K562 (cell line): ENCODE results near the gene RANBP3. TPM values are rescaled to one million over a fixed set of nuclear protein-coding genes. Genes with fewer than 3 reads are reported as not detected.

ENCODE experiments used
- ATAC-seq: fragments of 200-7000 bp; cut with Tn5 transposase; 3 replicates; pipeline ENCODE4 v1.9.1; 2020; ENCODE audit warnings: moderate library complexity
- BruUV-seq: library from RNA; stranded (reverse); fragments of 400-500 nt; replicated peaks from 2 replicates; lab custom pipeline; 2021; lab: Mats Ljungman, UMichigan
- CTCF ChIA-PET: fragments of 300-600 bp; formaldehyde crosslinking; extraction: SDS; loops from one replicate; lab custom pipeline; 2021; ENCODE audit warnings: low intra/inter-chr PET ratio; lab: Yijun Ruan, JAX
- POLR2A ChIA-PET: fragments of 300-600, 350-650 bp; sonication (Branson Sonifier 250); formaldehyde crosslinking; extraction: SDS; loops from one replicate; lab custom pipeline; 2021; ENCODE audit warnings: antibody characterized with exemption, inconsistent platforms; lab: Yijun Ruan, JAX
- DNase-seq, 4 experiments: peaks; one replicate each; pipeline versions ENCODE4 v3.0.0 to v3.0.0-alpha.2; 2011 to 2018; ENCODE audit warnings: low spot score in 3 of 4, mixed read lengths in 3 of 4; ENCODE audit errors: extremely low read depth in 1 of 4
- FAIRE-seq: peaks from 2 replicates; lab custom pipeline; 2011; peaks lifted over from hg19 to GRCh38; lab: Jason Lieb, UNC
- H2AFZ ChIP-seq: 2 replicates; pipeline ENCODE4 v1.6.0; 2011; ENCODE audit warnings: low read depth, low read length, control low read depth, inconsistent platforms
- H3K27ac ChIP-seq: fragments of 200-600 bp; 3 replicates; pipeline ENCODE4 v1.8.0; 2011; ENCODE audit warnings: low read depth, mild to moderate bottlenecking, control low read depth, inconsistent platforms, low read length, moderate library complexity, mixed read lengths; ENCODE audit errors: extremely low read depth
- H3K27me3 ChIP-seq, 2 experiments: fragments of 300-600 bp in 1 of 2; 2 replicates in 1 of 2; 3 replicates in 1 of 2; pipeline versions ENCODE4 v1.6.0 to v1.8.0; 2011; ENCODE audit warnings: inconsistent platforms in 2 of 2, low read length in 2 of 2, mild to moderate bottlenecking in 1 of 2, mixed read lengths in 1 of 2, moderate library complexity in 1 of 2; ENCODE audit not compliant: control insufficient read depth in 2 of 2, insufficient read depth in 2 of 2
- H3K36me3 ChIP-seq: fragments of 300-600 bp; 3 replicates; pipeline ENCODE4 v1.8.0; 2011; ENCODE audit warnings: mild to moderate bottlenecking, low read length, inconsistent platforms; ENCODE audit not compliant: control insufficient read depth, insufficient read depth
- H3K4me1 ChIP-seq, 2 experiments: fragments of 200-600 bp in 1 of 2; replicated peaks in 1 of 2; 2 replicates in 1 of 2; 3 replicates in 1 of 2; pipeline versions ENCODE4 v1.5.1 to v1.8.0; 2011; ENCODE audit warnings: inconsistent platforms in 2 of 2, low read length in 2 of 2, mild to moderate bottlenecking in 1 of 2, mixed read lengths in 1 of 2, moderate library complexity in 1 of 2; ENCODE audit not compliant: control insufficient read depth in 2 of 2, insufficient read depth in 2 of 2
- H3K4me2 ChIP-seq: 2 replicates; pipeline ENCODE4 v1.6.1; 2011; ENCODE audit warnings: low read length, control low read depth, inconsistent platforms, mixed read lengths; ENCODE audit not compliant: insufficient read depth
- H3K4me3 ChIP-seq: fragments of 200-600 bp; sonication (generic), shearing (Covaris generic); 2 replicates; pipeline ENCODE4 v1.5.1; 2016; ENCODE audit warnings: control low read depth, inconsistent platforms
- H3K79me2 ChIP-seq: fragments of 200-600 bp; 3 replicates; pipeline ENCODE4 v1.8.0; 2011; ENCODE audit warnings: low read length, inconsistent platforms; ENCODE audit not compliant: control insufficient read depth, insufficient read depth
- H3K9ac ChIP-seq, 2 experiments: 2 replicates each; pipeline versions ENCODE4 v1.6.0 to v1.6.1; 2011; ENCODE audit warnings: low read depth in 2 of 2, low read length in 2 of 2, control low read depth in 1 of 2, inconsistent platforms in 1 of 2, mild to moderate bottlenecking in 1 of 2, mixed read lengths in 1 of 2; ENCODE audit not compliant: insufficient read depth in 1 of 2
- H3K9me1 ChIP-seq: one replicate; pipeline ENCODE4 v1.6.0; 2011; ENCODE audit warnings: inconsistent platforms, mild to moderate bottlenecking, low read length, moderate library complexity; ENCODE audit not compliant: control insufficient read depth, insufficient read depth
- H3K9me3 ChIP-seq: replicated peaks from 2 replicates; pipeline ENCODE4 v1.5.1; 2011; ENCODE audit warnings: low read depth, low read length, inconsistent platforms; ENCODE audit not compliant: control insufficient read depth, insufficient read depth
- H4K20me1 ChIP-seq: replicated peaks from 2 replicates; pipeline ENCODE4 v1.6.1; 2011; ENCODE audit warnings: low read length, inconsistent platforms, mixed read lengths; ENCODE audit not compliant: control insufficient read depth, insufficient read depth
- NRF1 ChIP-seq, 2 experiments: fragments of 450-650 bp; IDR thresholded peaks in 1 of 2; conservative IDR thresholded peaks in 1 of 2; 2 replicates each; pipeline ENCODE4 v1.6.1; 2014; ENCODE audit warnings: mild to moderate bottlenecking in 2 of 2
- TAF15 ChIP-seq: fragments of 200-400 bp; formaldehyde crosslinking; IDR thresholded peaks from 2 replicates; pipeline ENCODE4 v1.6.1; 2017; ENCODE audit warnings: mild to moderate bottlenecking, low read depth, low read length, moderate library complexity
- ZFP36 ChIP-seq: fragments of 150-350 bp; IDR thresholded peaks from 2 replicates; pipeline ENCODE4 v1.6.1; 2018; ENCODE audit warnings: low read length, low read depth; ENCODE audit not compliant: partially characterized antibody
- WGBS: fragments of 100-300 bp; shearing (Covaris generic); methylation state at CpG from one replicate; pipeline ENCODE4 v1.1.6; 2016; ENCODE audit warnings: low coverage, mixed read lengths; ENCODE audit not compliant: insufficient coverage; ENCODE audit errors: missing lambda C conversion rate; 5-methylcytosine and 5-hydroxymethylcytosine counted together
- in situ Hi-C: fragments of 300-500 bp; cut with MboI; formaldehyde crosslinking; loops from 4 replicates; pipeline ENCODE4 v1.15.0; 2018; ENCODE audit warnings: inconsistent platforms, mixed read lengths
- intact Hi-C: fragments of 100-400 bp; cut with micrococcal nuclease; formaldehyde crosslinking; loops from 2 replicates; pipeline ENCODE4 v1.14.2; 2022
- polyA plus RNA-seq, 8 experiments: library from polyadenylated mRNA; depleted of rRNA in 4 of 8; stranded (reverse) in 5 of 8; unstranded in 3 of 8; fragments of >200 nt; fragmentation: Nextera tagmentation in 2 of 8; fragmentation: Illumina TruSeq in 1 of 8; extraction: Ambion mirVana in 2 of 8; extraction: Trizol in 1 of 8; gene quantifications; 2 replicates each; pipeline versions ENCODE4 v1.2.1 to v1.2.3, GENCODE V29; 2011 to 2014; ENCODE audit warnings: inconsistent platforms in 1 of 8, missing spikeins in 1 of 8
- total RNA-seq, 7 experiments: library from RNA; depleted of rRNA in 6 of 7; stranded (reverse); fragments of >200 nt in 6 of 7; fragmentation: Illumina TruSeq in 2 of 7; extraction: Trizol in 2 of 7; gene quantifications; 2 replicates each; pipeline versions ENCODE4 v1.2.1 to v1.2.3, GENCODE V29; 2011 to 2021; ENCODE audit warnings: low replicate concordance in 1 of 7
- TF ChIP-seq, protein P1 (sequence below): fragments of 450-650 bp; IDR thresholded peaks from 2 replicates; pipeline ENCODE4 v1.6.1; 2018; ENCODE audit not compliant: partially characterized antibody

The RANBP3 gene
- total and polyA plus RNA-seq, 9 of the 15 experiments (the other 6 are each of a cell fraction or from before 2014, with no cell fraction given): 0.90 to 95.1 (median 63.2) TPM

GRCh38 chr19:5989388-5990074 lies 11.6 kb upstream of the RANBP3 start:
- Histone ChIP-seq H3K36me3 (no peaks in the 10 kb centered on the region), H4K20me1 (no peaks in the 10 kb centered on the region), H3K9me1 (no peaks in the 10 kb centered on the region), H2AFZ (peak overlapping the region; percentile 94), H3K9ac (peak overlapping the region; percentile 32 to 38; a peak in 1 of 4 replicates), H3K4me1 (peaks cover 29 to 31% of the 10 kb centered on the region in 2 experiments), H3K9me3 (no peaks in the 10 kb centered on the region), H3K27ac (no peak overlapping the region; the same call in 2 of the 3 replicates), H3K27me3 (no peaks in the 10 kb centered on the region), H3K4me3 (no peak overlapping the region), H3K79me2 (no peaks in the 10 kb centered on the region), H3K4me2 (peak overlapping the region; percentile 62)
- no peak for TF ChIP-seq TAF15
- peak; percentile 52 to 64 for TF ChIP-seq NRF1 (conservative IDR thresholded peaks at IDR 0.05 in 1 of 2, IDR thresholded peaks at IDR 0.05 in 1 of 2)
- TF ChIP-seq, protein P1, sequence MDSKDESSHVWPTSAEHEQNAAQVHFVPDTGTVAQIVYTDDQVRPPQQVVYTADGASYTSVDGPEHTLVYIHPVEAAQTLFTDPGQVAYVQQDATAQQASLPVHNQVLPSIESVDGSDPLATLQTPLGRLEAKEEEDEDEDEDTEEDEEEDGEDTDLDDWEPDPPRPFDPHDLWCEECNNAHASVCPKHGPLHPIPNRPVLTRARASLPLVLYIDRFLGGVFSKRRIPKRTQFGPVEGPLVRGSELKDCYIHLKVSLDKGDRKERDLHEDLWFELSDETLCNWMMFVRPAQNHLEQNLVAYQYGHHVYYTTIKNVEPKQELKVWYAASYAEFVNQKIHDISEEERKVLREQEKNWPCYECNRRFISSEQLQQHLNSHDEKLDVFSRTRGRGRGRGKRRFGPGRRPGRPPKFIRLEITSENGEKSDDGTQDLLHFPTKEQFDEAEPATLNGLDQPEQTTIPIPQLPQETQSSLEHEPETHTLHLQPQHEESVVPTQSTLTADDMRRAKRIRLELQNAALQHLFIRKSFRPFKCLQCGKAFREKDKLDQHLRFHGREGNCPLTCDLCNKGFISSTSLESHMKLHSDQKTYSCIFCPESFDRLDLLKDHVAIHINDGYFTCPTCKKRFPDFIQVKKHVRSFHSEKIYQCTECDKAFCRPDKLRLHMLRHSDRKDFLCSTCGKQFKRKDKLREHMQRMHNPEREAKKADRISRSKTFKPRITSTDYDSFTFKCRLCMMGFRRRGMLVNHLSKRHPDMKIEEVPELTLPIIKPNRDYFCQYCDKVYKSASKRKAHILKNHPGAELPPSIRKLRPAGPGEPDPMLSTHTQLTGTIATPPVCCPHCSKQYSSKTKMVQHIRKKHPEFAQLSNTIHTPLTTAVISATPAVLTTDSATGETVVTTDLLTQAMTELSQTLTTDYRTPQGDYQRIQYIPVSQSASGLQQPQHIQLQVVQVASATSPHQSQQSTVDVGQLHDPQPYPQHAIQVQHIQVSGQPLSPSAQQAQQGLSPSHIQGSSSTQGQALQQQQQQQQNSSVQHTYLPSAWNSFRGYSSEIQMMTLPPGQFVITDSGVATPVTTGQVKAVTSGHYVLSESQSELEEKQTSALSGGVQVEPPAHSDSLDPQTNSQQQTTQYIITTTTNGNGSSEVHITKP: peak; percentile 31
- peak; percentile 71 for TF ChIP-seq ZFP36
- BruUV-seq: no TSS peak
- FAIRE-seq: no peak
- in situ Hi-C loops (no loop called here), intact Hi-C loops (loop anchor here (10.0 kb wide), 1 partner anchor 185 kb away; the partner anchor contains the start of gene NRTN)
- WGBS: 41% methylated on average over 8 of the region's 8 CpGs
- ChIA-PET POLR2A (interaction anchor here (1.2 to 4.2 kb wide), 5 partner anchors 10 to 198 kb away, joined by 3 to 36 read pairs (median 4); partner anchors contain the start of genes DUS3L and RANBP3), CTCF (no interaction called here)
- no peak for ATAC-seq
- DNase-seq: no peak
